GM23338 (cell line): ENCODE results near the gene NYAP2. TPM values are rescaled to one million over a fixed set of nuclear protein-coding genes. Genes with fewer than 3 reads are reported as not detected.

ENCODE experiments used
- ATAC-seq: fragments of 200-7000 bp; cut with Tn5 transposase; 3 replicates; pipeline ENCODE4 v1.9.1; 2020
- DNase-seq: peaks from one replicate; pipeline ENCODE4 v3.0.0-alpha.2; 2015; ENCODE audit warnings: low spot score
- H2AFZ ChIP-seq: fragments of 200-600 bp; sonication (generic); 2 replicates; pipeline ENCODE4 v1.8.0; 2016; ENCODE audit warnings: antibody characterized with exemption, mild to moderate bottlenecking, moderate library complexity
- H3F3A ChIP-seq: fragments of 200-600 bp; sonication (generic); replicated peaks from 2 replicates; pipeline ENCODE4 v1.8.0; 2017; ENCODE audit warnings: antibody characterized with exemption, mixed run types, low read depth
- H3K27ac ChIP-seq: fragments of 200-600 bp; sonication (generic); 2 replicates; pipeline ENCODE4 v1.6.1; 2016; ENCODE audit warnings: low read depth
- H3K27me3 ChIP-seq: fragments of 200-600 bp; sonication (generic); 2 replicates; pipeline ENCODE4 v1.8.0; 2016; ENCODE audit warnings: mild to moderate bottlenecking, mixed run types, moderate library complexity; ENCODE audit not compliant: insufficient read depth
- H3K36me3 ChIP-seq: fragments of 200-600 bp; sonication (generic); 2 replicates; pipeline ENCODE4 v1.8.0; 2016; ENCODE audit warnings: mild to moderate bottlenecking; ENCODE audit not compliant: insufficient read depth
- H3K4me1 ChIP-seq: fragments of 200-600 bp; sonication (generic); 2 replicates; pipeline ENCODE4 v1.8.0; 2016; ENCODE audit warnings: mild to moderate bottlenecking, moderate library complexity; ENCODE audit not compliant: insufficient read depth
- H3K4me2 ChIP-seq: fragments of 200-600 bp; sonication (generic); 2 replicates; pipeline ENCODE4 v1.7.1; 2017; ENCODE audit warnings: mixed run types
- H3K4me3 ChIP-seq: fragments of 200-600 bp; sonication (generic); 2 replicates; pipeline ENCODE4 v1.6.1; 2016; ENCODE audit warnings: mixed run types
- H3K79me2 ChIP-seq: fragments of 200-600 bp; sonication (generic); replicated peaks from 2 replicates; pipeline ENCODE4 v1.8.0; 2017; ENCODE audit warnings: mild to moderate bottlenecking; ENCODE audit not compliant: insufficient read depth
- H3K9me2 ChIP-seq: fragments of 200-600 bp; sonication (generic); 2 replicates; pipeline ENCODE4 v1.8.0; 2017; ENCODE audit not compliant: insufficient read depth
- H4K20me1 ChIP-seq: fragments of 200-600 bp; sonication (generic); replicated peaks from 2 replicates; pipeline ENCODE4 v1.8.0; 2017; ENCODE audit warnings: mild to moderate bottlenecking; ENCODE audit not compliant: insufficient read depth
- H3K27ac Mint-ChIP-seq: 2 replicates; pipeline ENCODE4 v1.8.0; 2020; ENCODE audit warnings: inconsistent platforms, mild to moderate bottlenecking, moderate library complexity, mixed read lengths
- H3K27me3 Mint-ChIP-seq: 3 replicates; pipeline ENCODE4 v1.8.0; 2022; ENCODE audit warnings: low read depth, mild to moderate bottlenecking, moderate library complexity, mixed read lengths, inconsistent platforms; ENCODE audit not compliant: insufficient read depth, poor library complexity
- H3K36me3 Mint-ChIP-seq: 3 replicates; pipeline ENCODE4 v1.8.0; 2021; ENCODE audit warnings: low read depth, mild to moderate bottlenecking, inconsistent platforms, moderate library complexity, mixed read lengths
- H3K4me1 Mint-ChIP-seq: 3 replicates; pipeline ENCODE4 v1.8.0; 2020; ENCODE audit warnings: mild to moderate bottlenecking, inconsistent platforms, mixed read lengths
- H3K4me3 Mint-ChIP-seq: 3 replicates; pipeline ENCODE4 v1.8.0; 2021; ENCODE audit warnings: moderate library complexity, mild to moderate bottlenecking, inconsistent platforms, mixed read lengths
- H3K9me3 Mint-ChIP-seq: 3 replicates; pipeline ENCODE4 v1.8.0; 2020; ENCODE audit warnings: moderate library complexity, mild to moderate bottlenecking, inconsistent platforms, mixed read lengths
- CREB1 ChIP-seq: fragments of 250-450 bp; sonication (Bioruptor Pico); IDR thresholded peaks from 2 replicates; pipeline ENCODE4 v1.5.0; 2020; ENCODE audit warnings: low read depth, mild to moderate bottlenecking, moderate library complexity
- CTCF ChIP-seq, 2 experiments: fragments of 200-600 bp in 1 of 2; sonication (generic) in 1 of 2; conservative IDR thresholded peaks; 2 replicates each; pipeline versions ENCODE4 v1.5.1 to v1.6.1; 2016 to 2017; ENCODE audit warnings: antibody characterized with exemption in 2 of 2, low read depth in 2 of 2, mild to moderate bottlenecking in 2 of 2, moderate library complexity in 1 of 2
- EZH2 ChIP-seq: fragments of 200-600 bp; sonication (generic); IDR thresholded peaks from one replicate; pipeline ENCODE4 v1.8.0; 2017; ENCODE audit warnings: antibody characterized with exemption, mild to moderate bottlenecking, low read depth; ENCODE audit not compliant: unreplicated experiment
- EZH2phosphoT487 ChIP-seq: fragments of 200-600 bp; sonication (generic); IDR thresholded peaks from one replicate; pipeline ENCODE4 v1.8.1; 2018; ENCODE audit warnings: antibody characterized with exemption; ENCODE audit not compliant: unreplicated experiment
- JUNB ChIP-seq: IDR thresholded peaks from one replicate; pipeline ENCODE4 v1.6.1; 2016; ENCODE audit warnings: antibody characterized with exemption; ENCODE audit not compliant: unreplicated experiment
- NANOG ChIP-seq: IDR thresholded peaks from 2 replicates; pipeline ENCODE4 v1.6.1; 2016; ENCODE audit warnings: antibody characterized with exemption, borderline replicate concordance
- POLR2AphosphoS5 ChIP-seq: IDR thresholded peaks from 2 replicates; pipeline ENCODE4 v1.6.1; 2016; ENCODE audit warnings: antibody characterized with exemption, low read depth
- REST ChIP-seq: IDR thresholded peaks from one replicate; pipeline ENCODE4 v1.6.1; 2018; ENCODE audit warnings: antibody characterized with exemption; ENCODE audit not compliant: unreplicated experiment
- STAT1 ChIP-seq: IDR thresholded peaks from one replicate; pipeline ENCODE4 v1.6.1; 2016; ENCODE audit warnings: antibody characterized with exemption; ENCODE audit not compliant: unreplicated experiment
- ZNF114 ChIP-seq: fragments of 250-450 bp; sonication (Bioruptor Pico); IDR thresholded peaks from 2 replicates; pipeline ENCODE4 v1.5.0; 2020; ENCODE audit warnings: mild to moderate bottlenecking, moderate library complexity
- ZNF331 ChIP-seq: fragments of 250-450 bp; sonication (Bioruptor Pico); IDR thresholded peaks from 2 replicates; pipeline ENCODE4 v1.5.0; 2020; ENCODE audit warnings: low read depth, mild to moderate bottlenecking, moderate library complexity
- polyA plus RNA-seq: library from polyadenylated mRNA; unstranded; fragments of >200 nt; fragmentation: Nextera tagmentation; extraction: Ambion mirVana; gene quantifications from 2 replicates; pipeline ENCODE4 v1.2.1, GENCODE V29; 2016
- total RNA-seq: library from RNA; depleted of rRNA; stranded (reverse); fragments of >200 nt; shearing (Covaris generic); gene quantifications from 2 replicates; pipeline ENCODE4 v1.2.3, GENCODE V29; 2014
- TF ChIP-seq, protein P1 (sequence below): fragments of 250-450 bp; sonication (Bioruptor Pico); IDR thresholded peaks from 2 replicates; pipeline ENCODE4 v1.5.0; 2020; ENCODE audit warnings: mild to moderate bottlenecking, moderate library complexity
- TF ChIP-seq, protein P2 (sequence below): IDR thresholded peaks from 2 replicates; pipeline ENCODE4 v1.6.1; 2016; ENCODE audit warnings: antibody characterized with exemption

The NYAP2 gene
- total and polyA plus RNA-seq, 2 experiments from 2014 or later: not detected

DNA sequence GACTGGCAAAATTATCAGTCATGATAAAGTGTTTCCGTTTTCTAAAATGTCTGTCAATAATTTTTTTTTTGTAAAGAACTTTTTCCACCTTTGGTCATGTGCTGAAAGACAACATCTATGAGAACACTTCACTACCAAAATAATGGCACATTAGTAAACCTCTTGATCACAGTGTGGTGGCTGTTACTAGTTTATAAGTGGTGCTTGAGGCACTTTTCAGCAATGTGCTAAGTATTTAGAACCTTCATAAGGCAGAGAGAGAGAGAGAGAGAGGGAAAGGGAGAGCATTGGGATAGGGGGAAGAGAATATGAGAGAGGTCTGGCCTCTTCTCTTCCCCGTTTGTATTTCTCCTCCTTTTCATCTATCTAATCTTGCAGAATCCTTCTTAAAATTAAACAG lies 1.1 kb upstream of the NYAP2 start:
- H2AFZ ChIP-seq: no peak overlapping the region
- no peak for TF ChIP-seq CREB1 (CRISPR knock-in tag)
- TF ChIP-seq CTCF (conservative IDR thresholded peaks at IDR 0.05; ENCODE audit: low read depth in 2 of 2): no peak
- TF ChIP-seq ZNF331 (CRISPR knock-in tag): no peak
- no peak for TF ChIP-seq NANOG
- TF ChIP-seq EZH2phosphoT487: no peak
- TF ChIP-seq, protein P1, sequence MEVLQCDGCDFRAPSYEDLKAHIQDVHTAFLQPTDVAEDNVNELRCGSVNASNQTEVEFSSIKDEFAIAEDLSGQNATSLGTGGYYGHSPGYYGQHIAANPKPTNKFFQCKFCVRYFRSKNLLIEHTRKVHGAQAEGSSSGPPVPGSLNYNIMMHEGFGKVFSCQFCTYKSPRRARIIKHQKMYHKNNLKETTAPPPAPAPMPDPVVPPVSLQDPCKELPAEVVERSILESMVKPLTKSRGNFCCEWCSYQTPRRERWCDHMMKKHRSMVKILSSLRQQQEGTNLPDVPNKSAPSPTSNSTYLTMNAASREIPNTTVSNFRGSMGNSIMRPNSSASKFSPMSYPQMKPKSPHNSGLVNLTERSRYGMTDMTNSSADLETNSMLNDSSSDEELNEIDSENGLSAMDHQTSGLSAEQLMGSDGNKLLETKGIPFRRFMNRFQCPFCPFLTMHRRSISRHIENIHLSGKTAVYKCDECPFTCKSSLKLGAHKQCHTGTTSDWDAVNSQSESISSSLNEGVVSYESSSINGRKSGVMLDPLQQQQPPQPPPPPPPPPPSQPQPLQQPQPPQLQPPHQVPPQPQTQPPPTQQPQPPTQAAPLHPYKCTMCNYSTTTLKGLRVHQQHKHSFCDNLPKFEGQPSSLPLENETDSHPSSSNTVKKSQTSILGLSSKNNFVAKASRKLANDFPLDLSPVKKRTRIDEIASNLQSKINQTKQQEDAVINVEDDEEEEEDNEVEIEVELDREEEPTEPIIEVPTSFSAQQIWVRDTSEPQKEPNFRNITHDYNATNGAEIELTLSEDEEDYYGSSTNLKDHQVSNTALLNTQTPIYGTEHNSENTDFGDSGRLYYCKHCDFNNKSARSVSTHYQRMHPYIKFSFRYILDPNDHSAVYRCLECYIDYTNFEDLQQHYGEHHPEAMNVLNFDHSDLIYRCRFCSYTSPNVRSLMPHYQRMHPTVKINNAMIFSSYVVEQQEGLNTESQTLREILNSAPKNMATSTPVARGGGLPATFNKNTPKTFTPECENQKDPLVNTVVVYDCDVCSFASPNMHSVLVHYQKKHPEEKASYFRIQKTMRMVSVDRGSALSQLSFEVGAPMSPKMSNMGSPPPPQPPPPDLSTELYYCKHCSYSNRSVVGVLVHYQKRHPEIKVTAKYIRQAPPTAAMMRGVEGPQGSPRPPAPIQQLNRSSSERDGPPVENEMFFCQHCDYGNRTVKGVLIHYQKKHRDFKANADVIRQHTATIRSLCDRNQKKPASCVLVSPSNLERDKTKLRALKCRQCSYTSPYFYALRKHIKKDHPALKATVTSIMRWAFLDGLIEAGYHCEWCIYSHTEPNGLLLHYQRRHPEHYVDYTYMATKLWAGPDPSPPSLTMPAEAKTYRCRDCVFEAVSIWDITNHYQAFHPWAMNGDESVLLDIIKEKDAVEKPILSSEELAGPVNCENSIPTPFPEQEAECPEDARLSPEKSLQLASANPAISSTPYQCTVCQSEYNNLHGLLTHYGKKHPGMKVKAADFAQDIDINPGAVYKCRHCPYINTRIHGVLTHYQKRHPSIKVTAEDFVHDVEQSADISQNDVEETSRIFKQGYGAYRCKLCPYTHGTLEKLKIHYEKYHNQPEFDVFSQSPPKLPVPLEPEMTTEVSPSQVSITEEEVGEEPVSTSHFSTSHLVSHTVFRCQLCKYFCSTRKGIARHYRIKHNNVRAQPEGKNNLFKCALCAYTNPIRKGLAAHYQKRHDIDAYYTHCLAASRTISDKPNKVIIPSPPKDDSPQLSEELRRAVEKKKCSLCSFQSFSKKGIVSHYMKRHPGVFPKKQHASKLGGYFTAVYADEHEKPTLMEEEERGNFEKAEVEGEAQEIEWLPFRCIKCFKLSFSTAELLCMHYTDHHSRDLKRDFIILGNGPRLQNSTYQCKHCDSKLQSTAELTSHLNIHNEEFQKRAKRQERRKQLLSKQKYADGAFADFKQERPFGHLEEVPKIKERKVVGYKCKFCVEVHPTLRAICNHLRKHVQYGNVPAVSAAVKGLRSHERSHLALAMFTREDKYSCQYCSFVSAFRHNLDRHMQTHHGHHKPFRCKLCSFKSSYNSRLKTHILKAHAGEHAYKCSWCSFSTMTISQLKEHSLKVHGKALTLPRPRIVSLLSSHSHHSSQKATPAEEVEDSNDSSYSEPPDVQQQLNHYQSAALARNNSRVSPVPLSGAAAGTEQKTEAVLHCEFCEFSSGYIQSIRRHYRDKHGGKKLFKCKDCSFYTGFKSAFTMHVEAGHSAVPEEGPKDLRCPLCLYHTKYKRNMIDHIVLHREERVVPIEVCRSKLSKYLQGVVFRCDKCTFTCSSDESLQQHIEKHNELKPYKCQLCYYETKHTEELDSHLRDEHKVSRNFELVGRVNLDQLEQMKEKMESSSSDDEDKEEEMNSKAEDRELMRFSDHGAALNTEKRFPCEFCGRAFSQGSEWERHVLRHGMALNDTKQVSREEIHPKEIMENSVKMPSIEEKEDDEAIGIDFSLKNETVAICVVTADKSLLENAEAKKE (CRISPR knock-in tag): no peak
- TF ChIP-seq, protein P2, sequence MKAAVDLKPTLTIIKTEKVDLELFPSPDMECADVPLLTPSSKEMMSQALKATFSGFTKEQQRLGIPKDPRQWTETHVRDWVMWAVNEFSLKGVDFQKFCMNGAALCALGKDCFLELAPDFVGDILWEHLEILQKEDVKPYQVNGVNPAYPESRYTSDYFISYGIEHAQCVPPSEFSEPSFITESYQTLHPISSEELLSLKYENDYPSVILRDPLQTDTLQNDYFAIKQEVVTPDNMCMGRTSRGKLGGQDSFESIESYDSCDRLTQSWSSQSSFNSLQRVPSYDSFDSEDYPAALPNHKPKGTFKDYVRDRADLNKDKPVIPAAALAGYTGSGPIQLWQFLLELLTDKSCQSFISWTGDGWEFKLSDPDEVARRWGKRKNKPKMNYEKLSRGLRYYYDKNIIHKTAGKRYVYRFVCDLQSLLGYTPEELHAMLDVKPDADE: no peak
- TF ChIP-seq EZH2: no peak
- TF ChIP-seq STAT1: no peak
- TF ChIP-seq POLR2AphosphoS5: no peak
- no peak for TF ChIP-seq JUNB
- no peak for TF ChIP-seq ZNF114 (CRISPR knock-in tag)
- no peak for TF ChIP-seq REST
- DNase-seq: no peak
- no peak overlapping the region for H3K4me2 ChIP-seq
- H3K27me3 ChIP-seq: no peaks in the 10 kb centered on the region
- no peaks in the 10 kb centered on the region for H3K9me3 Mint-ChIP-seq
- H3K36me3 Mint-ChIP-seq: no peaks in the 10 kb centered on the region
- H3K4me3 Mint-ChIP-seq: no peak overlapping the region
- H3K4me1 ChIP-seq: no peaks in the 10 kb centered on the region; the same call in 1 of the 2 replicates
- no peak for ATAC-seq
- H3K4me1 Mint-ChIP-seq: peaks cover 12% of the 10 kb centered on the region
- H4K20me1 ChIP-seq: no peaks in the 10 kb centered on the region
- H3K36me3 ChIP-seq: no peaks in the 10 kb centered on the region
- no peaks in the 10 kb centered on the region for H3K9me2 ChIP-seq
- no peak overlapping the region for H3K4me3 ChIP-seq
- H3K27ac ChIP-seq: no peak overlapping the region
- H3K27ac Mint-ChIP-seq: no peak overlapping the region
- H3K79me2 ChIP-seq: no peaks in the 10 kb centered on the region
- H3F3A ChIP-seq: no peaks in the 10 kb centered on the region
- H3K27me3 Mint-ChIP-seq: no peaks in the 10 kb centered on the region
